ENCODE results near the gene TLR4.
A peak's percentile ranks its signal among the peaks of the same experiment; 100 is the strongest.

Gene TLR4

DNA sequence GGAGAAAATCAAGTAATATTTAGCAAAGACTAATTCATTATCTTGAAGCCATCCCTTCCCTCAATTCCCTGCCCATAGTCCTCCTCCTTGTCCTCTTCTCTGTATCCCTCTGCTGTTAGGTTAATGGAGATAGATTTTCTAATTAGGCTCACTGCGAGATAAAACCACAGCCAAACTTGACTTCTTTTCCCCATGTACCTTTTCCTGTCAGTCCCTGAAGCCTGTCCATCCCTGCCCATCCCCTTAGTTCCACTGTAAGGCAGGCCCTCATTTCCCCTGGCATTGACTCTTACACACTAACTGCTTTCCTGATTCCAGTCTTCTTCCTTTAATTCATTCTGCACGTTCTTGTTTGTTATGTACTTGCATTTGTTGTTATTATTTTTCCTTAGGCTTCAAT lies 1.2 kb downstream of the TLR4 start:
- Histone ChIP-seq H3K27ac (peak overlapping the region in 5 of 11 experiments; percentile 81 to 95 (median 90); a peak in 9 of 22 replicates), H4K20me1 (peaks cover 0 to 52% (median 0%) of the 10 kb centered on the region in 11 experiments; a peak in 6 of 22 replicates), H3K9ac (peak overlapping the region in 6 of 11 experiments; percentile 74 to 95 (median 86); a peak in 10 of 22 replicates), H3K27me3 (no peaks in the 10 kb centered on the region), H3K4me2 (peak overlapping the region in 6 of 11 experiments; percentile 75 to 97 (median 87); a peak in 13 of 22 replicates), H3K4me1 (peaks cover 15 to 66% (median 25%) of the 10 kb centered on the region in 10 experiments), H3K9me3 (replicated peaks in 1 of 11) (peaks cover 0 to 15% (median 0%) of the 10 kb centered on the region in 11 experiments; a peak in 5 of 22 replicates), H3K4me3 (peak overlapping the region in 5 of 10 experiments; percentile 58 to 73 (median 65); a peak in 10 of 20 replicates), H3K36me3 (peaks cover 0 to 42% (median 0%) of the 10 kb centered on the region in 11 experiments; a peak in 6 of 22 replicates)
- no peak for TF ChIP-seq Cebpa-rat (IDR thresholded peaks at IDR 0.05)

DNA sequence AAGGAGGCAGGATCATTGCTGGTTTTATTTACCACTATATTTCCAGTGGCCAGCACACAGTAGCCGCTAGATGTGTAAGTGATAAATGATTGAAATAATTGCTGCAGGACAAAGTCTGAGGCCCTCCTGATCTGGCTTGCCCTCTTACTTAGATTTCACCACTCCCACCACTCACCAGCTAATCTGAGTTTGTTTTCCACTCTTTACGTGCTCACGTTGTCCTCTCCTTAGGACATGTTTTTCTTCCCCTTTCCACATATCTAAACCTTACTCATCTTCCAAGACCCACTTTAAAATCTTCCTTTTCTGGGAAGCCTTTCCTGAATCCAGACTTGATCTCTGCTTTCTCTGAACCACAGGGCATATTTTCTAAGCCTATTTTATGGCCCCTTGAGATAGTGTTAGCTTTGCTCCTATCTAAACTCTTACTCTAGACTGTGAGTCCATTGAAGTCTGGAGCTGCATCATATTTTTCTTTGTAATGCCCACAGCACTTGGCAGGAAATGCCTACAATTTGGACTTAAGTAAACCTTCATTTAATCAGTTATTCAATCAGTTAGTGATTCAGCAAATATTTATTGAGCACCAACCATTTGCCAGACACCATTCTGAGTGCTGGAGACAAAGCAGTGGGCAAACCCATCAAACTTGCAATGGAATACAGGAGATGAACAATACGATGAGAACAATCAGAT lies 2.4 kb downstream of the TLR4 start:
- H3K9me3 ChIP-seq (replicated peaks in 1 of 11) = peaks cover 0 to 13% (median 0%) of the 10 kb centered on the region in 11 experiments; a peak in 5 of 22 replicates
- peak overlapping the region in 3 of 11 experiments; percentile 12 to 93 (median 76); a peak in 5 of 22 replicates for H3K9ac ChIP-seq
- peak overlapping the region in 1 of 11 experiments; percentile 90; a peak in 2 of 22 replicates for H3K27ac ChIP-seq
- H3K36me3 ChIP-seq = peaks cover 0 to 54% (median 0%) of the 10 kb centered on the region in 11 experiments; a peak in 6 of 22 replicates
- peak overlapping the region in 5 of 11 experiments; percentile 2 to 97 (median 89); a peak in 9 of 22 replicates for H3K4me2 ChIP-seq
- H3K4me3 ChIP-seq = peak overlapping the region in 4 of 10 experiments; percentile 3 to 73 (median 64); a peak in 6 of 20 replicates
- H3K27me3 ChIP-seq = no peaks in the 10 kb centered on the region
- H4K20me1 ChIP-seq = peaks cover 0 to 64% (median 0%) of the 10 kb centered on the region in 11 experiments; a peak in 6 of 22 replicates
- peaks cover 15 to 72% (median 25%) of the 10 kb centered on the region in 10 experiments for H3K4me1 ChIP-seq
- TF ChIP-seq Cebpa-rat (IDR thresholded peaks at IDR 0.05) = no peak

DNA sequence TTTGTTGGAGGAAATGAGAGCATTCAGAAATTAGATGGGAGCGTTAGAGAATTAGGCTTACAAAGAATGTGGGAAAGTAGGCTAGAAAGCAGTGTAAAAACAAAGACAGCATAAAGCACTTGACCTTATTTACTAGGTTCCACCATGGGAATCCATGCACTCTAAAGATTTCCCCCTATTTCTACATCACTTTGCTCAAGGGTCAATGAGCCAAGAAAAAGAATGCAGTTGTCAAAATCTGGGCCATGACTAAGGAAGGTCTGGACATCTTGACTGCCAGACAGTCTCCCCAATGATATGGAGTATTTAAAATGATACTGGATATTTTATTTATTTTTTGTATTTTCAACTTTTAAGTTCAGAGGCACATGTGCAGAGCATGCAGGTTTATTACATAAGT lies 3.4 kb downstream of the TLR4 start:
- Histone ChIP-seq H3K4me2 (peak overlapping the region in 3 of 11 experiments; percentile 89 to 97 (median 97); a peak in 6 of 22 replicates), H3K4me1 (peaks cover 15 to 72% (median 25%) of the 10 kb centered on the region in 10 experiments), H3K27me3 (no peaks in the 10 kb centered on the region), H3K36me3 (peaks cover 0 to 64% (median 0%) of the 10 kb centered on the region in 11 experiments; a peak in 6 of 22 replicates), H4K20me1 (peaks cover 0 to 74% (median 0%) of the 10 kb centered on the region in 11 experiments; a peak in 6 of 22 replicates), H3K4me3 (peak overlapping the region in 3 of 10 experiments; percentile 64 to 73 (median 65); a peak in 5 of 20 replicates), H3K27ac (no peak overlapping the region), H3K9me3 (replicated peaks in 1 of 11) (peaks cover 0 to 3% (median 0%) of the 10 kb centered on the region in 11 experiments; a peak in 4 of 22 replicates), H3K9ac (no peak overlapping the region)
- no peak for TF ChIP-seq Cebpa-rat (IDR thresholded peaks at IDR 0.05)

DNA sequence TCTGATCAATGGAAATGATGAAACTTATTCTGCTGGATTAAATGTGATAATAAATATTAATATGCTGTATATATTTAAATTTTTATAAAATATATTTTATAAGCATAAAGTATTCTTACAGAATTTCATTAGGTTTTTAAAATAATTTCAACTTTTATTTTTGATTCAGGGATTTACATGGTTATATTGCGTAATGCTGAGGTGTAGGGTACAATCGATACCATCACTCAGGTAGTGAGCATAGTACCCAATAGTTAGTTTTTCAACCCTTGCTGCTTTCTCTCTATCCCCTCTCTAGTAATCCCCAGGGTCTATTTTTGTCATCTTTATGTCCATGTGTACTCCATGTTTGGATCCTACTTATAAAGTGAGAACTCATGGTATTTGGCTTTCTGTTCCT lies 5.7 kb downstream of the TLR4 start:
- H3K4me1 ChIP-seq = peaks cover 0 to 82% (median 6%) of the 10 kb centered on the region in 10 experiments; a peak in 12 of 20 replicates
- peak overlapping the region in 2 of 11 experiments; percentile 7 to 97; a peak in 2 of 22 replicates for H3K4me2 ChIP-seq
- H3K27ac ChIP-seq = no peak overlapping the region
- peaks cover 0 to 88% (median 0%) of the 10 kb centered on the region in 11 experiments; a peak in 7 of 22 replicates for H3K36me3 ChIP-seq
- no peak overlapping the region for H3K4me3 ChIP-seq
- peak in 1 of 11 experiments; percentile 41; a peak in 3 of 22 replicates for TF ChIP-seq Cebpa-rat (IDR thresholded peaks at IDR 0.05)
- H3K9ac ChIP-seq = no peak overlapping the region
- H3K27me3 ChIP-seq = no peaks in the 10 kb centered on the region
- peaks cover 0 to 97% (median 0%) of the 10 kb centered on the region in 11 experiments; a peak in 6 of 22 replicates for H4K20me1 ChIP-seq
- no peaks in the 10 kb centered on the region for H3K9me3 ChIP-seq (replicated peaks in 1 of 11)

DNA sequence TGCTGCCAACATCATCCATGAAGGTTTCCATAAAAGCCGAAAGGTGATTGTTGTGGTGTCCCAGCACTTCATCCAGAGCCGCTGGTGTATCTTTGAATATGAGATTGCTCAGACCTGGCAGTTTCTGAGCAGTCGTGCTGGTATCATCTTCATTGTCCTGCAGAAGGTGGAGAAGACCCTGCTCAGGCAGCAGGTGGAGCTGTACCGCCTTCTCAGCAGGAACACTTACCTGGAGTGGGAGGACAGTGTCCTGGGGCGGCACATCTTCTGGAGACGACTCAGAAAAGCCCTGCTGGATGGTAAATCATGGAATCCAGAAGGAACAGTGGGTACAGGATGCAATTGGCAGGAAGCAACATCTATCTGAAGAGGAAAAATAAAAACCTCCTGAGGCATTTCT lies 10.1 kb downstream of the TLR4 start:
- Histone ChIP-seq H3K27ac (no peak overlapping the region), H3K4me3 (no peak overlapping the region), H4K20me1 (peaks cover 0 to 71% (median 0%) of the 10 kb centered on the region in 11 experiments; a peak in 5 of 22 replicates), H3K36me3 (peaks cover 0 to 69% (median 0%) of the 10 kb centered on the region in 11 experiments; a peak in 7 of 22 replicates), H3K4me1 (peaks cover 18 to 98% (median 28%) of the 10 kb centered on the region in 10 experiments), H3K9me3 (replicated peaks in 1 of 11) (no peaks in the 10 kb centered on the region), H3K4me2 (peak overlapping the region in 2 of 11 experiments; percentile 82 to 87; a peak in 4 of 22 replicates), H3K27me3 (no peaks in the 10 kb centered on the region), H3K9ac (no peak overlapping the region)
- TF ChIP-seq Cebpa-rat (IDR thresholded peaks at IDR 0.05) = no peak

DNA sequence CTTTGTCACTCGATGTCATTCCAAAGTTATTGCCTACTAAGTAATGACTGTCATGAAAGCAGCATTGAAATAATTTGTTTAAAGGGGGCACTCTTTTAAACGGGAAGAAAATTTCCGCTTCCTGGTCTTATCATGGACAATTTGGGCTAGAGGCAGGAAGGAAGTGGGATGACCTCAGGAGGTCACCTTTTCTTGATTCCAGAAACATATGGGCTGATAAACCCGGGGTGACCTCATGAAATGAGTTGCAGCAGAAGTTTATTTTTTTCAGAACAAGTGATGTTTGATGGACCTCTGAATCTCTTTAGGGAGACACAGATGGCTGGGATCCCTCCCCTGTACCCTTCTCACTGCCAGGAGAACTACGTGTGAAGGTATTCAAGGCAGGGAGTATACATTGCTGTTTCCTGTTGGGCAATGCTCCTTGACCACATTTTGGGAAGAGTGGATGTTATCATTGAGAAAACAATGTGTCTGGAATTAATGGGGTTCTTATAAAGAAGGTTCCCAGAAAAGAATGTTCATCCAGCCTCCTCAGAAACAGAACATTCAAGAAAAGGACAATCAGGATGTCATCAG lies 11.3 kb downstream of the TLR4 start:
- no peak for TF ChIP-seq Cebpa-rat (IDR thresholded peaks at IDR 0.05)
- Histone ChIP-seq H3K9ac (no peak overlapping the region), H3K4me2 (peak overlapping the region in 6 of 11 experiments; percentile 5 to 87 (median 61); a peak in 10 of 22 replicates), H4K20me1 (peaks cover 0 to 59% (median 0%) of the 10 kb centered on the region in 11 experiments; a peak in 5 of 22 replicates), H3K9me3 (replicated peaks in 1 of 11) (no peaks in the 10 kb centered on the region), H3K4me3 (no peak overlapping the region), H3K4me1 (peaks cover 25 to 98% (median 36%) of the 10 kb centered on the region in 10 experiments), H3K27me3 (no peaks in the 10 kb centered on the region), H3K27ac (peak overlapping the region in 1 of 11 experiments; percentile 12; a peak in 1 of 22 replicates), H3K36me3 (peaks cover 0 to 57% (median 0%) of the 10 kb centered on the region in 11 experiments; a peak in 7 of 22 replicates)

DNA sequence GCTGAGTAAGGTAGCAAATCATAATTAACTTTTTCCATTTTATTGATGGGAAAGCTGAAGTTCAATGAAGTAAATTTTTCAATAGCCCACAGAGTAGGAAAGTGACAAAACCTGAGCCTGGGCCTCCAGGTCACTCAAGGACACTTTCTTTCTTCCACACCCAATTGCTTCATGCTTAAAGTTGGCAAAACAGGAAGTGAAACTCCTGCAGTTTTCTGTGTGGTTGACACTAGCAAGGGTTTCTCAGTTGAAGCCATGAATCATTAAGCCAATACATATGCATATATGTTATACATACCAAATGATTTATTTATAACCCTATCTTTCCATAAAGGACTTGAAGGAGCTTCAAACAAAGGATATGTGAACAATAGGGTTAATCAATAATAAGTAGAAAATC lies 13.9 kb downstream of the TLR4 start:
- Histone ChIP-seq H3K9me3 (replicated peaks in 1 of 11) (no peaks in the 10 kb centered on the region), H3K4me3 (peak overlapping the region in 2 of 10 experiments; percentile 3 to 15; a peak in 1 of 20 replicates), H3K4me2 (peak overlapping the region; percentile 69 to 87 (median 79)), H3K27ac (peak overlapping the region; percentile 68 to 84 (median 78)), H3K9ac (peak overlapping the region in 6 of 11 experiments; percentile 5 to 73 (median 56); a peak in 12 of 22 replicates), H3K4me1 (peaks cover 34 to 99% (median 46%) of the 10 kb centered on the region in 10 experiments), H3K27me3 (no peaks in the 10 kb centered on the region), H4K20me1 (peaks cover 0 to 33% (median 0%) of the 10 kb centered on the region in 11 experiments; a peak in 3 of 22 replicates), H3K36me3 (peaks cover 0 to 31% (median 0%) of the 10 kb centered on the region in 11 experiments; a peak in 7 of 22 replicates)
- TF ChIP-seq Cebpa-rat (IDR thresholded peaks at IDR 0.05) = peak in 9 of 11 experiments; percentile 50 to 79 (median 64); a peak in 12 of 22 replicates

GRCh38 chr9:117718701-117719100 lies 14.5 kb downstream of the TLR4 start:
- peak overlapping the region in 8 of 11 experiments; percentile 5 to 73 (median 48); a peak in 14 of 22 replicates for H3K9ac ChIP-seq
- no peak for TF ChIP-seq Cebpa-rat (IDR thresholded peaks at IDR 0.05)
- no peaks in the 10 kb centered on the region for H3K9me3 ChIP-seq (replicated peaks in 1 of 11)
- H4K20me1 ChIP-seq = peaks cover 0 to 27% (median 0%) of the 10 kb centered on the region in 11 experiments; a peak in 2 of 22 replicates
- no peaks in the 10 kb centered on the region for H3K27me3 ChIP-seq
- H3K4me1 ChIP-seq = peaks cover 34 to 99% (median 46%) of the 10 kb centered on the region in 10 experiments
- H3K27ac ChIP-seq = peak overlapping the region; percentile 68 to 84 (median 78)
- H3K4me3 ChIP-seq = peak overlapping the region in 2 of 10 experiments; percentile 3 to 15; a peak in 1 of 20 replicates
- H3K4me2 ChIP-seq = peak overlapping the region; percentile 69 to 87 (median 79)
- peaks cover 0 to 25% (median 0%) of the 10 kb centered on the region in 11 experiments; a peak in 7 of 22 replicates for H3K36me3 ChIP-seq
